OCI-LY7 (cell line): Measurements from ENCODE around the gene COG8.

ENCODE experiments used
- CTCF ChIP-seq: fragments of 200-600 bp; sonication (generic); conservative IDR thresholded peaks from 2 replicates; pipeline ENCODE4 v1.5.1; 2014; ENCODE audit warnings: mild to moderate bottlenecking, antibody characterized with exemption, low read length, moderate library complexity, mixed read lengths
- EZH2phosphoT487 ChIP-seq: fragments of 200-600 bp; sonication (generic); IDR thresholded peaks from 2 replicates; pipeline ENCODE4 v1.6.1; 2018; ENCODE audit warnings: low read depth, borderline replicate concordance, mild to moderate bottlenecking, mixed run types, antibody characterized with exemption, low read length, moderate library complexity, mixed read lengths

DNA sequence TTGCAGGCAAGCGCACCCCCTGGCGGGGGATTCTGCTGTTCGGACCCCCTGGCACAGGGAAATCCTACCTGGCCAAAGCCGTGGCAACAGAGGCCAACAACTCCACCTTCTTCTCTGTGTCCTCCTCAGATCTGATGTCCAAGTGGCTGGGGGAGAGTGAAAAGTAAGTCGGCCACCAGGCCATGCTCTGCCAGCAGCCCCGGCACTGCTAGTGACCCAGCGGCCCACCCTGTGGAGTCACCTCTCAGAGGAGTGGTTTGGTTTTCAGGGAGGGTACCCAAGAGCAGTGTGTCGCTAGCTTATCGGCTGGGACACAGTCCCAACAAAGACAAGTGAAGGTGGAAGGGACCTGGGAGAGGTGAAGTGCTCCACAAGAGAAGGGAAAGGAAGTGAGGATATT lies 20.0 kb downstream of the COG8 start:
- TF ChIP-seq CTCF (no peak), EZH2phosphoT487 (no peak)
